ENCODE data around the gene LTB. TPM values are rescaled to one million over a fixed set of nuclear protein-coding genes. Genes with fewer than 3 reads are reported as not detected.

The LTB gene
- total and polyA plus RNA-seq, 2 donors (not counting 3 experiments of a cell fraction or from before 2014, with no cell fraction given): 1.2 to 2.1 TPM

GRCh38 chr6:31531162-31531561 is 51.1 kb downstream of the LTB start:
- TF ChIP-seq MAX (IDR thresholded peaks at IDR 0.05; ENCODE audit: insufficient read depth, insufficient read length) (no peak), POLR2A (IDR thresholded peaks at IDR 0.05; ENCODE audit: low read depth, low read length) (no peak), FOS (IDR thresholded peaks at IDR 0.05; ENCODE audit: borderline replicate concordance, insufficient read depth, low read length) (no peak), JUN (IDR thresholded peaks at IDR 0.05; ENCODE audit: borderline replicate concordance, insufficient read depth, insufficient read length, low read depth) (no peak), GATA2 (IDR thresholded peaks at IDR 0.05; ENCODE audit: insufficient read depth, insufficient read length, low read depth, low read length) (no peak), MYC (IDR thresholded peaks at IDR 0.05; ENCODE audit: low read depth, low read length) (no peak), POLR2AphosphoS5 (IDR thresholded peaks at IDR 0.05; ENCODE audit: insufficient read depth, low read depth, low read length) (no peak), EZH2 (IDR thresholded peaks at IDR 0.05; ENCODE audit: borderline replicate concordance, low read depth, low read length, severe bottlenecking) (no peak)
- TF ChIP-seq, protein P1, sequence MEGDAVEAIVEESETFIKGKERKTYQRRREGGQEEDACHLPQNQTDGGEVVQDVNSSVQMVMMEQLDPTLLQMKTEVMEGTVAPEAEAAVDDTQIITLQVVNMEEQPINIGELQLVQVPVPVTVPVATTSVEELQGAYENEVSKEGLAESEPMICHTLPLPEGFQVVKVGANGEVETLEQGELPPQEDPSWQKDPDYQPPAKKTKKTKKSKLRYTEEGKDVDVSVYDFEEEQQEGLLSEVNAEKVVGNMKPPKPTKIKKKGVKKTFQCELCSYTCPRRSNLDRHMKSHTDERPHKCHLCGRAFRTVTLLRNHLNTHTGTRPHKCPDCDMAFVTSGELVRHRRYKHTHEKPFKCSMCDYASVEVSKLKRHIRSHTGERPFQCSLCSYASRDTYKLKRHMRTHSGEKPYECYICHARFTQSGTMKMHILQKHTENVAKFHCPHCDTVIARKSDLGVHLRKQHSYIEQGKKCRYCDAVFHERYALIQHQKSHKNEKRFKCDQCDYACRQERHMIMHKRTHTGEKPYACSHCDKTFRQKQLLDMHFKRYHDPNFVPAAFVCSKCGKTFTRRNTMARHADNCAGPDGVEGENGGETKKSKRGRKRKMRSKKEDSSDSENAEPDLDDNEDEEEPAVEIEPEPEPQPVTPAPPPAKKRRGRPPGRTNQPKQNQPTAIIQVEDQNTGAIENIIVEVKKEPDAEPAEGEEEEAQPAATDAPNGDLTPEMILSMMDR (IDR thresholded peaks at IDR 0.05; ENCODE audit: extremely low read depth in 1 of 2, insufficient read depth in 1 of 2, low read depth in 1 of 2, low read length in 2 of 2): no peak
- Histone ChIP-seq H3K27ac (ENCODE audit: insufficient read depth, low read depth, low read length) (no peak overlapping the region), H3K9ac (replicated peaks; ENCODE audit: extremely low read depth, insufficient read depth, low read length) (no peak overlapping the region), H3K4me2 (ENCODE audit: insufficient read depth, low read length) (no peak overlapping the region), H3K79me2 (ENCODE audit: control insufficient read depth, insufficient read depth, low read length) (peaks cover 30% of the 10 kb centered on the region), H3K4me1 (ENCODE audit: control insufficient read depth, extremely low read depth, insufficient read depth, low read length) (peaks cover 12% of the 10 kb centered on the region), H3K9me3 (replicated peaks; ENCODE audit: control insufficient read depth, insufficient read depth, low read length) (no peaks in the 10 kb centered on the region), H3K9me1 (replicated peaks; ENCODE audit: control insufficient read depth, extremely low read depth, insufficient read depth, low read length) (no peaks in the 10 kb centered on the region), H3K27me3 (ENCODE audit: control insufficient read depth in 2 of 2, insufficient read depth in 2 of 2, low read length in 2 of 2) (no peaks in the 10 kb centered on the region), H3K36me3 (ENCODE audit: control insufficient read depth in 2 of 2, extremely low read depth in 1 of 2, insufficient read depth in 2 of 2, low read length in 2 of 2) (peaks cover 33 to 50% of the 10 kb centered on the region in 2 experiments), H4K20me1 (replicated peaks; ENCODE audit: control insufficient read depth, extremely low read depth, insufficient read depth, low read length) (no peaks in the 10 kb centered on the region), H2AFZ (ENCODE audit: low read depth, low read length) (no peak overlapping the region), H3K4me3 (replicated peaks in 1 of 3; ENCODE audit: insufficient read depth in 1 of 3, low read depth in 1 of 3, low read length in 3 of 3) (no peak overlapping the region)
- intact Hi-C loops (cut with micrococcal nuclease) (no loop called here), dilution Hi-C loops (cut with MboI; ENCODE audit: extremely low pct_ligation_motif_present, low sequenced_read_pairs) (no loop called here)
- ChIA-PET CTCF (interaction anchor here (1.0 to 1.6 kb wide), 4 partner anchors 10 to 50 kb away, joined by 3 to 7 read pairs (median 4); partner anchors contain the start of gene DDX39B), POLR2A (interaction anchor here (1.6 kb wide), 1 partner anchor 36 kb away, joined by 4 read pairs; no protein-coding TSS in a partner anchor)
- BruUV-seq (replicated peaks): no TSS peak
- no peak for FAIRE-seq
- no peak for DNase-seq (ENCODE audit: low read depth, low spot score)
